Breast epithelium (tissue), 4 donors: ENCODE measurements around the gene SPOCK1. TPM values are rescaled to one million over a fixed set of nuclear protein-coding genes. Genes with fewer than 3 reads are reported as not detected.

Experiments used
- DNase-seq, 2 donors: peaks; one replicate each; pipeline ENCODE4 v3.0.0-alpha.2; 2019; ENCODE audit warnings: low spot score in 2 of 2
- H3K27ac ChIP-seq, 2 donors: fragments of 200-600 bp; sonication (generic) in 1 of 2; one replicate each; pipeline ENCODE4 v1.5.1; 2016 to 2019; ENCODE audit warnings: mild to moderate bottlenecking in 1 of 2
- H3K27me3 ChIP-seq, 2 donors: fragments of 200-600 bp; sonication (generic) in 1 of 2; one replicate each; pipeline versions ENCODE4 v1.5.1 to v1.6.0; 2017 to 2019; ENCODE audit warnings: control low read depth in 1 of 2, mild to moderate bottlenecking in 1 of 2
- H3K36me3 ChIP-seq: fragments of 200-600 bp; one replicate; pipeline ENCODE4 v1.5.1; 2019
- H3K4me1 ChIP-seq, 2 donors: fragments of 200-600 bp; sonication (generic); one replicate each; pipeline ENCODE4 v1.5.1; 2016 to 2019; ENCODE audit warnings: control low read depth in 1 of 2
- H3K4me3 ChIP-seq, 3 donors: fragments of 200-600 bp; sonication (generic); 1 replicate in 2 of 3; 2 replicates in 1 of 3; pipeline ENCODE4 v1.5.1; 2016 to 2019; ENCODE audit warnings: mild to moderate bottlenecking in 3 of 3, moderate library complexity in 2 of 3
- H3K9me3 ChIP-seq, 2 donors: fragments of 200-600 bp; sonication (generic) in 1 of 2; one replicate each; pipeline ENCODE4 v1.5.1; 2016 to 2019; ENCODE audit warnings: control low read depth in 1 of 2
- POLR2A ChIP-seq: fragments of 450-650 bp; IDR thresholded peaks from one replicate; pipeline ENCODE4 v1.6.1; 2016; ENCODE audit warnings: antibody characterized with exemption, mild to moderate bottlenecking, moderate library complexity
- POLR2AphosphoS5 ChIP-seq, 3 donors: sonication (generic); formaldehyde crosslinking; IDR thresholded peaks; one replicate each; pipeline ENCODE4 v1.6.1; 2017; ENCODE audit warnings: antibody characterized with exemption in 3 of 3
- intact Hi-C: fragments of 100-400 bp; cut with DNase I; formaldehyde crosslinking; loops from one replicate; pipeline ENCODE4 v1.15.1; 2023; ENCODE audit warnings: low total_unique reads
- total RNA-seq, 3 donors: library from RNA; depleted of rRNA; stranded (reverse); fragments of >200 nt; gene quantifications; one replicate each; pipeline ENCODE4 v1.1.0, GENCODE V29; 2016
- TF ChIP-seq, protein P1 (sequence below), 3 donors: fragments of 450-650 bp; IDR thresholded peaks; one replicate each; pipeline ENCODE4 v1.5.1; 2016 to 2017; ENCODE audit warnings: antibody characterized with exemption in 3 of 3, mild to moderate bottlenecking in 3 of 3, moderate library complexity in 3 of 3

SPOCK1 gene
- total RNA-seq, 3 donors from 2014 or later: 14.5 to 52.0 (median 24.3) TPM

DNA sequence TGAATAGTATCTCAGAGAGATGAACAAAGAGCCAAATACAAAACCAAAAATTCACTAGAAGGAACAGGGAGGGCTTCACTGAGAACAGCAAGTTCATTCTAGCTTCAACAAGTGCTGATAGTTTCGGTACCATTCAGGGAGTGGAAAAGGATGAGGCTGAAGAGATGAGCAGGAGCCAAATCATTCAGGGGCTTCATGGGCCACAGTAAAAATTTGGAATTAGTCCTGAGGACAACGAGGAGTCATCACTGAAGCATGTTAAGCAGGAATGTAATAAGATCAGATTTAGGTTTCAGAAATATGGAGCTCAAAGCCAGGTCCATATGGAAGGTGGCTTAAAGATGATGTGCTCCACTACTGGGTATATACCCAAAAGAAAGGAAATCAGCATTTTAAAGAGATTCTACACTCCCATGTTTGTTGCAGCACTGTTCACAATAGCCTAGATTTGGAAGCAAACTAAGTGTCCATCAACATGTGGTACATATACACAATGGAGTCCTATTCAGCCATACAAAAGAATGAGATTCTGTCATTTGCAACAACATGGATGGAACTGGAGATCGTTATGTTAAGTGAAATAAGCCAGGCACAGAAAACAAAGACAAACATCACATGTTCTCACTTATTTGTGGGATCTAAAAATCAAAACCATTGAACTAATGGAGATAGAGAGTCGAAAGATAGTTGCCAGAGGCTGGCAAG, 36.2 kb downstream of the SPOCK1 start:
- TF ChIP-seq, protein P1, sequence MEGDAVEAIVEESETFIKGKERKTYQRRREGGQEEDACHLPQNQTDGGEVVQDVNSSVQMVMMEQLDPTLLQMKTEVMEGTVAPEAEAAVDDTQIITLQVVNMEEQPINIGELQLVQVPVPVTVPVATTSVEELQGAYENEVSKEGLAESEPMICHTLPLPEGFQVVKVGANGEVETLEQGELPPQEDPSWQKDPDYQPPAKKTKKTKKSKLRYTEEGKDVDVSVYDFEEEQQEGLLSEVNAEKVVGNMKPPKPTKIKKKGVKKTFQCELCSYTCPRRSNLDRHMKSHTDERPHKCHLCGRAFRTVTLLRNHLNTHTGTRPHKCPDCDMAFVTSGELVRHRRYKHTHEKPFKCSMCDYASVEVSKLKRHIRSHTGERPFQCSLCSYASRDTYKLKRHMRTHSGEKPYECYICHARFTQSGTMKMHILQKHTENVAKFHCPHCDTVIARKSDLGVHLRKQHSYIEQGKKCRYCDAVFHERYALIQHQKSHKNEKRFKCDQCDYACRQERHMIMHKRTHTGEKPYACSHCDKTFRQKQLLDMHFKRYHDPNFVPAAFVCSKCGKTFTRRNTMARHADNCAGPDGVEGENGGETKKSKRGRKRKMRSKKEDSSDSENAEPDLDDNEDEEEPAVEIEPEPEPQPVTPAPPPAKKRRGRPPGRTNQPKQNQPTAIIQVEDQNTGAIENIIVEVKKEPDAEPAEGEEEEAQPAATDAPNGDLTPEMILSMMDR (IDR thresholded peaks at IDR 0.05): no peak
- TF ChIP-seq POLR2AphosphoS5 (IDR thresholded peaks at IDR 0.05) (no peak), POLR2A (no peak)
- H3K9me3 ChIP-seq: no peaks in the 10 kb centered on the region
- intact Hi-C loops: no loop called here
- no peak overlapping the region for H3K27ac ChIP-seq
- no peak overlapping the region for H3K4me3 ChIP-seq
- no peaks in the 10 kb centered on the region for H3K27me3 ChIP-seq
- H3K4me1 ChIP-seq: no peaks in the 10 kb centered on the region
- H3K36me3 ChIP-seq: no peaks in the 10 kb centered on the region
- DNase-seq: no peak

DNA sequence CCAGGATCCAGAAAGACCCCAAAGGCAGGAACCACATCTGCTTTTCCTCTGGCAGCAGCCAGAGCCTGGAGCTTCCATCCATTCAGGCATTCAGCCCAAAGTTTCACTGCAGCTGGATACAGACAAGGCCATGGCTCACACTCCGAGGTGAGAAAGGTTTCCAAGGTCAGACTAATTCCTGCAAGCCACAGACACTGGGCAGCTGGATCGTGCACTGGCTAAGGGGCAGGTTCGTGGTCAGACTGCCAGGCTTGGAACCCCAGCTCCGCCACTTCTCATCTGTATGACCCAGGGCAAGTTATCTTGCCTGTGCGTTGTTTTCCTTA, 36.9 kb downstream of the SPOCK1 start:
- Histone ChIP-seq H3K27me3 (no peaks in the 10 kb centered on the region), H3K27ac (no peak overlapping the region), H3K9me3 (no peaks in the 10 kb centered on the region), H3K36me3 (no peaks in the 10 kb centered on the region), H3K4me3 (no peak overlapping the region), H3K4me1 (no peaks in the 10 kb centered on the region)
- intact Hi-C loops: no loop called here
- DNase-seq: no peak
- TF ChIP-seq POLR2A (no peak), POLR2AphosphoS5 (IDR thresholded peaks at IDR 0.05) (no peak)
- TF ChIP-seq, protein P1 (IDR thresholded peaks at IDR 0.05): no peak

DNA sequence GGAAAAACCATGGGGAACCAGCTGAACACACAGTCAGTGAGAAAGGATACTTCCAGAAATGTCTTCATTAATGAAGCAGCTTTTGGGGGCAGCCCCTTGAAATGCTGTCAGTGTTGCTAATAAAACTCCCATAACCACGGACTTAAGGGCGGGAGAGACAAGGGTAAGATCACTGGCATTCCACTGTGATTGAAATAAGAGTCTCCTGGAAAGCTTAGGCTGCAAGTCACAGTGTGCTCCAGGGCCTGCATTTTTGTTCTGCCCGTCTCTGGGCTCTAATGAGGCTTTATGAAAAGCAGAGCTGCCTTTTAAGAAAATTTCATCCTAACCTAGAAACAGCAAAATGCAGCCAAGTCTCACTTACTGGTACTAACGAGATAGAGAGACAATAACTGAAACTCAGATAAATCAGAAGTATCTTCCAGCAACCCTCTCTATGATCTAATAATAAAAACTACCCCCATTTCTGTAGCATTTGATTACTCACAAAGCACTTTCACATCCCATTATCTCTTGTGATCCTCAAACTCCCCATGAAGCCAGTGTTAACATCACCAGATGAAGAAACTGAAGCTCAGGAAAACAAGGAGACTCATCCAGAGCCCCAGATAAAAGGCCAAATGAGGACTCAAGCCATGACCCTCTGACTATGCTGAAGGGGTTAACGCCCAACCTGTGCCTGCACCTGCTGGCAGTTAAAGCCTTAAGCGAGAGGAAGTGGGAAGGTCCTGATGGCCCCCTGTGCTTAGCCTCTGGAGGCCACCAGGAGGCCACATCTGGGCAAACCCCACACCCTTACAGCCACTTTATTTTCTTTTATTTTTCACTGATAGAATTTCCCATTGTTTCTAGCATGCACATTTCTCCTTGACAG, 37.5 kb downstream of the SPOCK1 start:
- Histone ChIP-seq H3K9me3 (no peaks in the 10 kb centered on the region), H3K4me3 (no peak overlapping the region), H3K36me3 (no peaks in the 10 kb centered on the region), H3K27ac (no peak overlapping the region), H3K27me3 (no peaks in the 10 kb centered on the region), H3K4me1 (no peaks in the 10 kb centered on the region)
- intact Hi-C loops: no loop called here
- no peak for DNase-seq
- TF ChIP-seq POLR2AphosphoS5 (IDR thresholded peaks at IDR 0.05) (no peak), POLR2A (no peak)
- TF ChIP-seq, protein P1 (IDR thresholded peaks at IDR 0.05): no peak

DNA sequence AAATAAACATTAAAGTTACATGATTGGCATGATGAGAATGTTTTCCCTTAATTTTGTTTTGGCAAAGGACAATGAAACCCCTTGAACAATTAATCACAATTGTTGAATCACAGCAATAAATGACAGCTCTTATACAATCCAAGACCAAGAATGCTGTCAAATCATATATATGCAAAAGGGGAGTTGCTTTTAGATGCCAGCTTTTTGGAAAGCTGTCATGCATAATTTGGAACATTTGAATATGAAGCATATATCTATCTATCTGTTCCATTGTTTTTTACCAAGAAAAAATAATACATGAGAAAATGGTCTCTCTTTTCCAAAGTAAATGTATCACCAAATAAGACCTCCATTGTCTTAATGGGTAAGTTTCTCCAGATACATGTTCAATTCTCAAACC, 44.5 kb downstream of the SPOCK1 start:
- TF ChIP-seq, protein P1 (IDR thresholded peaks at IDR 0.05): no peak
- TF ChIP-seq POLR2AphosphoS5 (IDR thresholded peaks at IDR 0.05): no peak
- TF ChIP-seq POLR2A: no peak
- H3K4me3 ChIP-seq: no peak overlapping the region
- no peak overlapping the region for H3K27ac ChIP-seq
- intact Hi-C loops: loop anchor here (2.0 kb wide), 1 partner anchor 16 kb away; no protein-coding TSS in a partner anchor
- DNase-seq: no peak
- H3K4me1 ChIP-seq: no peaks in the 10 kb centered on the region
- no peaks in the 10 kb centered on the region for H3K27me3 ChIP-seq
- H3K9me3 ChIP-seq: no peaks in the 10 kb centered on the region
- H3K36me3 ChIP-seq: no peaks in the 10 kb centered on the region

DNA sequence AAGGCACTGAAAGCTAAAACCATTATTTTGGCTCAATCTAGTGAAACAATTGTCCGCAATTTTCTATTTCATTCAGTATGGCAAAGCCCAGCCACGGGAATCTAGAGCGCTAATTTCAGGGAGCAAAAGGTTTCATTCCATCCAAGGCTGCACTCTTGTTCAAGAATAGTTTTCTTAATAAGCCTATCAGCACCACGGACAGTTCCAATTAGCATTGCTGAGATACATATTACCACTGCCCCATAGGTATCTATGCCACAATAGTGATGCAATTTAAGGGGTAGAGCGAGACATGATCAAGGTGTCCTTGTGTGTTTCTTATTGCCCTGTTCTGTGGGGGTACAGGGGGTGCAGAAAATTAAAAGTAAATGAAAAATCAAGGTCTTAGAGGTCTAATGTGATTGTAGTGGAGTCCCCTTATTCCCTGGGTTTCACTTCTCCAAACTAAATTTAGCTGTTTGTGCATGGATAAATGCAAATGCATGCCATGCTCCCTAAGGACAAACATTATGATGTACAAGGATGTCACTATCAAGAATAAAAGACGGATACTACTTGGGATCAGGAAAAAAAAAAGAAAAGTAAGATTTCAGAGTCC, 45.5 kb downstream of the SPOCK1 start:
- Histone ChIP-seq H3K4me3 (no peak overlapping the region), H3K9me3 (no peaks in the 10 kb centered on the region), H3K27ac (no peak overlapping the region), H3K27me3 (no peaks in the 10 kb centered on the region), H3K36me3 (no peaks in the 10 kb centered on the region), H3K4me1 (no peaks in the 10 kb centered on the region)
- intact Hi-C loops: loop anchor here (2.0 kb wide), 1 partner anchor 17 kb away; no protein-coding TSS in a partner anchor
- TF ChIP-seq POLR2A (no peak), POLR2AphosphoS5 (IDR thresholded peaks at IDR 0.05) (no peak)
- TF ChIP-seq, protein P1 (IDR thresholded peaks at IDR 0.05): no peak
- DNase-seq: no peak
